GM13976 (cell line): ENCODE measurements around the gene SCUBE2.

Experiments used
- DNase-seq: peaks from one replicate; pipeline ENCODE4 v3.0.0; 2012; ENCODE audit warnings: low spot score
- in situ Hi-C: fragments of 300-500 bp; cut with MboI; formaldehyde crosslinking; loops from one replicate; pipeline ENCODE4 v1.12.0; 2022; ENCODE audit warnings: low sequenced_read_pairs, mixed read lengths, inconsistent platforms; ENCODE audit not compliant: unreplicated experiment
- TF ChIP-seq, protein P1 (sequence below): IDR thresholded peaks from 2 replicates; pipeline ENCODE4 v1.5.1; 2012; ENCODE audit warnings: borderline replicate concordance, mild to moderate bottlenecking; ENCODE audit not compliant: insufficient read depth; ENCODE audit errors: extremely low read depth, missing control alignments, control extremely low read depth

Gene SCUBE2

DNA sequence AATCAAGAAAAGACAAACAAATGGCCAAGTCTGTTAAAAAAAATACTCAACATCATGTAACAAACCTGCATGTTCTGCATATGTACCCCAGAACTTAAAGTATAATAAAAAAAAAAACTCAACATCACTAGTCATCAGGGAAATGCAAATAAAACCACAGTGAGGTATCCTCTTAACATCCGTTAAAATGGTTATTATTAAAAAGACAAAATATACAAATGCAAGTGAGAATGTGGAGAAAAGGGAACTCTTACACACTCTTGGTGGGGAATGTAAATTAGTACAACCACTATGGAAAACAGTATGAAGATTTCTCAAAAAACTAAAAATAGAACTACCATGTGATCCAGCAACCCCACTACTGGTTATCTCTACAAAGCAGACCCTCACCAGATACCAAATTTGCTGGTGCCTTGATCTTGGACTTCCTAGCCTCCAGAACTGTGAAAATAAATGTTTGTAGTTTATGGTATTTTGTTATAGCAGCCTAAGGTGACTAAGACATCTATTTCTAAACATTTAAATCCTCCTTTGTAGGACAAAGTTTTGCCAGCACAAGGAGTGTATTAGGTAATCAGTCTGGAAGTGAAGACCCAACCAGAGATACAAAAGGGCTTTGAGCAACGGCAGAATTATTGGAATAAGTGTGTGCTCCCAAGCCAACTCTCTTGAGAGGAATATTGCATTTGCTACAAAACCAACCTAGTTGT is 32.4 kb upstream of the SCUBE2 start:
- DNase-seq = no peak
- in situ Hi-C loops = no loop called here
- TF ChIP-seq, protein P1, sequence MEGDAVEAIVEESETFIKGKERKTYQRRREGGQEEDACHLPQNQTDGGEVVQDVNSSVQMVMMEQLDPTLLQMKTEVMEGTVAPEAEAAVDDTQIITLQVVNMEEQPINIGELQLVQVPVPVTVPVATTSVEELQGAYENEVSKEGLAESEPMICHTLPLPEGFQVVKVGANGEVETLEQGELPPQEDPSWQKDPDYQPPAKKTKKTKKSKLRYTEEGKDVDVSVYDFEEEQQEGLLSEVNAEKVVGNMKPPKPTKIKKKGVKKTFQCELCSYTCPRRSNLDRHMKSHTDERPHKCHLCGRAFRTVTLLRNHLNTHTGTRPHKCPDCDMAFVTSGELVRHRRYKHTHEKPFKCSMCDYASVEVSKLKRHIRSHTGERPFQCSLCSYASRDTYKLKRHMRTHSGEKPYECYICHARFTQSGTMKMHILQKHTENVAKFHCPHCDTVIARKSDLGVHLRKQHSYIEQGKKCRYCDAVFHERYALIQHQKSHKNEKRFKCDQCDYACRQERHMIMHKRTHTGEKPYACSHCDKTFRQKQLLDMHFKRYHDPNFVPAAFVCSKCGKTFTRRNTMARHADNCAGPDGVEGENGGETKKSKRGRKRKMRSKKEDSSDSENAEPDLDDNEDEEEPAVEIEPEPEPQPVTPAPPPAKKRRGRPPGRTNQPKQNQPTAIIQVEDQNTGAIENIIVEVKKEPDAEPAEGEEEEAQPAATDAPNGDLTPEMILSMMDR = no peak

DNA sequence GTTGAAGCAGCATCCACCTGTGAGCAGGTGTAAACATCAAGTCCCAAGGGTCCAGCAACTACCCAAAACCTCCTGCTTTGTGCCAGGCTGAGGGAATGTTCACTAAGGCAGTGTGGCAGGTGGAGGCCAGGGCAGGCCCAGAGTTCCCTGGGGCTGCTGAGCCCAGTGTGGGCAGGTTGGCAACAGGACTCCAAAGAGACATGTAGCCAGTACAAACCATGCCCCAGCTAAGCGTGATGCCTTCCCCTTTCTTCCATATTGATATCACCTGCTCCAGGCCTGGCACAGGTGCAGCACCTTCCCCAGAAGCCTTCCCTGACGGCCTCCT is 30.0 kb upstream of the SCUBE2 start:
- TF ChIP-seq, protein P1 = no peak
- DNase-seq = no peak
- in situ Hi-C loops = no loop called here

DNA sequence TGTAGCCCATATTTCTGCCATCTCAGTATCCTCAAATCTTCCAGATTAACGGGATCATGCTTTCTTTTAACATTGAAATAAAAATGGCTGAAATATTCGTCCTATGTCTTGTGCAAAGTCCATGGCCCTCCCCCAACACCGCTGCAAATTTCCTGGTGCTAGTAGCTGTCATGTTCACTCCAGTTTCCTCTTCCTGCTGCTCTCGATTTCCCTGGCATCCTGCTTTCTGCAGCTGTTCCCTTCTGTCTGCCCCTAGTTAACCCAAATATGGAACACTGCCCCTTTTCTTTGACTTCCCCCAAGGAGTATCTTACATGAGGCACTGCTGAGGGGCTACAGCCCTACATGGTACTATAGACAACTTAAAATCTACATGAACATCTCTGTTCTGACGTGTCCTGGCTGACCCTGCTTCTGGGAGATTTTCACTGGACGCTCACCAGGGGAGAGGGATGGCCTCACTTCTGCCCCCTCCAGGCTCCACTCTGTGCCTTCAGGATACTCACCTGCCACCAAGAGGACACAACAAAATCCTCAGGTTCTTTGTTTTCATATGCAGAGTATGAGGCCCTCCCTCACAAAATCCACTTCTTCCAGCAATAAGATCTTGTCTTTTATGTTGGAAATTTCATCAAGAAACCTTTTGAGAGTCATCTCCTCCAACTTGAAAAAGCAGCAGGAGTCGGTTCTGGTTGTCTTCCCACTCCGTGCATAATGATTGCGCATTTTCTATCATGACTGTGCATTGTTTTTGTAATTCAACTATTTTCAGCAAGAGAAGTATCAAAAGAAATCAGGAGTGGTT is 29.5 kb upstream of the SCUBE2 start:
- DNase-seq = no peak
- in situ Hi-C loops = no loop called here
- TF ChIP-seq, protein P1 = no peak

DNA sequence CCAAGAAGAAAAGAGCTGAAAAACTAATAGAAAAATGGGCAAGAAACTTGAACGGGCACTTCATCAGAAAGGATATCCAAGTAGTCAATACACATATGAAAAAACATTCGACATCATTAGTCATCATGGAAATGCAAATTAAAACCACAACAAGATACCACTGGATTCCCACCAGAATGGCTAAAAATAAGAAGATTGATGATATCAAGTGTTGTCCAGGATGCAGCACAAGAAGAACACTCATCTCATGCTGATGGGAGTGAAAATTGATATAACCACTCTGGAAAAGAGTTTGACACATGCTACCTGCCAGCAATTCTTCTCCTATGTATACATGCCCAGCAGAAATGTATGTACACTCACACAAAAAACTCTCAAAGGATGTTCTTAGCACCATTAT is 26.9 kb upstream of the SCUBE2 start:
- in situ Hi-C loops = no loop called here
- no peak for DNase-seq
- TF ChIP-seq, protein P1 = no peak

DNA sequence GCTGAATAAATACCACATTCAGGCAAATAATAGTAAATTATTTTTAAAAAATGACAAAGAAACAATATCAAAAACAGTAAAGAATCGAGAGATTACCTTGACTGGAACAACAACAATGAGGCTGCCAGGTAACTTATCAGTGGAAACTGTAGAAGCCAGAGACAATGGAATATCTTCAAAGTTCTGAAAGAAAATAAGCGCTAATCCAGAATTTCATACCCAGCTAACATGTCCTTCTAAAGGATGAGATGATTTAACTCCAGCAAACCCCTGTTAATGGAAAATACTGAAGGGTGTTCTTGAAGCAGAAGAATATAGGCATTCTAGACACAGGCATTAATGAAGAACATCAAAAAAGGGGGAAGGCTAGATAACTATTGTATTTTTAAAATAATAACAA is 20.7 kb upstream of the SCUBE2 start:
- TF ChIP-seq, protein P1 = no peak
- in situ Hi-C loops = no loop called here
- DNase-seq = no peak

DNA sequence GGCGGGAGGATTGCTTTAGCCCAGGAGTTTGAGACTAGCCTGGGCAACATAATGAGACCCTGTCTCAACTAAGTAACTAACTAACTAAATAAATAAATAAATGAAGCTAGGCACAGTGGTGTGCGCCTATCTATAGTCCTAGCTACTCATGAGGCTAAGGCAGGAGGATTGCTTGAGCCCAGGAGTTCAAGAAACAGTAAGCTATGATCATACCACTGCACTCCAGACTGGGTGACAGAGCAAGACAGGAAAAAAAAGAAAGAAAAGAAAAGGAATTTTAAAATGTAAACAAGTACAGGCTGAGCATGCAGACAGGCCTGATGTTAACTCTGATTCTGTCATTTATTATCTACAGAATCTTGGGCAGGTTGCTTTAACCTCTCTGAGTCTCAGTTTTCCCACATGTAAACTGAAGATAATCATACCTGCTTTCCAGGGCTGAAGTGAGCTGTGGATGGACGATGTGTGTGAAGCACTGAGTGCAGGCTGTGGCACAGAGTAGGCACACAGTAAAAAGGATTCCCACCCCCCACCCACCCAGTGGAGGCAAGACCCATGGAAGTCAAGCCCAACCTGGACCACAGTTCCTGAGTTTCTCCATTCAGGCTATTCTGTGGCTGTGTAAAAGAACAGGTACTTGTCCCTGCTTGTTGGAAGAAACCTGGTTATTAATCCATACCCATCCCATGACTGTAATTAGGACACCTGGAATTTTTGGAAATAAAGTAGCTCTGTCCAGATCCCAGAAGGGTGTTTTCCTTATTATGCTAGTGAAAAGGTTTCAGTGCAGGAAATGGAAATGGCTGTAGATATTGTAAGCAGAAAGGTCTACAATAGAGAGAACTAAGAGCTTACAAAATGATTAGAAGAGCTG is 18.7 kb upstream of the SCUBE2 start:
- TF ChIP-seq, protein P1 = no peak
- DNase-seq = no peak
- in situ Hi-C loops = no loop called here
